GM19193 (cell line): ENCODE results near the gene FAM186B.

Source experiments
- POLR2A ChIP-seq: IDR thresholded peaks from 4 replicates; pipeline ENCODE4 v1.6.1; 2011; ENCODE audit not compliant: insufficient read depth, insufficient read length; ENCODE audit errors: extremely low read depth

FAM186B gene

GRCh38 chr12:49545815-49546214 is 59.6 kb downstream of the FAM186B start:
- TF ChIP-seq POLR2A = no peak

- no peak for TF ChIP-seq POLR2A
Observed at GRCh38 chr12:49543914-49544815, 61.3 kb downstream of the FAM186B start.

GRCh38 chr12:49543221-49543913 is 62.1 kb downstream of the FAM186B start:
- no peak for TF ChIP-seq POLR2A

- TF ChIP-seq POLR2A = no peak
Observed at GRCh38 chr12:49542592-49543160, 62.8 kb downstream of the FAM186B start.

- no peak for TF ChIP-seq POLR2A
Observed at GRCh38 chr12:49541911-49542505, 63.4 kb downstream of the FAM186B start.

GRCh38 chr12:49541140-49541861 is 64.1 kb downstream of the FAM186B start:
- TF ChIP-seq POLR2A = no peak

- no peak for TF ChIP-seq POLR2A
Observed at GRCh38 chr12:49540229-49541139, 65.0 kb downstream of the FAM186B start.

- no peak for TF ChIP-seq POLR2A
Observed at GRCh38 chr12:49539406-49540228, 65.8 kb downstream of the FAM186B start.

- TF ChIP-seq POLR2A = no peak
Observed at GRCh38 chr12:49538510-49539403, 66.7 kb downstream of the FAM186B start, which contains the start of gene KCNH3. TSS of gene KCNH3 (plus strand) at chr12:49539030. CDS start at chr12:49539417, 387 bp downstream.

- TF ChIP-seq POLR2A = no peak
Observed at GRCh38 chr12:49537752-49538509, 67.5 kb downstream of the FAM186B start.
